Measurements from ENCODE around the gene MDM2. TPM values are rescaled to one million over a fixed set of nuclear protein-coding genes. Genes with fewer than 3 reads are reported as not detected.

Gene MDM2
- total and polyA plus RNA-seq, 10 of the 15 experiments (the other 5 are each of a cell fraction or from before 2014, with no cell fraction given): 48.2 to 174 (median 85.0) TPM

DNA sequence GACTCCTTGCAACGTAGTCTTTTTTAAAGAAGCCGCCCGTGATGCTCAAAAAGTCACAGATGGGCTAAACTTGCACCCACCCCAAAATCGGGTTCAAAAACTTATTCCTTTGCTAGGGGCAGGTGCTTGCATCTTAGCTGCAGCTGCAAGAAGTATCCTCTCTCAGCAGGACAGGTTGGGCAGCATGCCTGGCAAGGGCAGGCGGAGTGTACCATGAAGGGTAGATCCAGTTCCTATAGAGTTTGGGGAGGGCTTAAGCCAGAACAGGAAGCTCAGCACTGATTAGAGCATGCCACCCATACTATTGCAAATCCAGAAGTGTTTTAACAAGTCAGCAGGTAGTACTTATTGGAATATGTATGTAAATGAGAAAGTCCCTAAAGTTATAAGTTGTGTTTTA, 76.3 kb downstream of the MDM2 start (continued):
- TF ChIP-seq, protein P1, sequence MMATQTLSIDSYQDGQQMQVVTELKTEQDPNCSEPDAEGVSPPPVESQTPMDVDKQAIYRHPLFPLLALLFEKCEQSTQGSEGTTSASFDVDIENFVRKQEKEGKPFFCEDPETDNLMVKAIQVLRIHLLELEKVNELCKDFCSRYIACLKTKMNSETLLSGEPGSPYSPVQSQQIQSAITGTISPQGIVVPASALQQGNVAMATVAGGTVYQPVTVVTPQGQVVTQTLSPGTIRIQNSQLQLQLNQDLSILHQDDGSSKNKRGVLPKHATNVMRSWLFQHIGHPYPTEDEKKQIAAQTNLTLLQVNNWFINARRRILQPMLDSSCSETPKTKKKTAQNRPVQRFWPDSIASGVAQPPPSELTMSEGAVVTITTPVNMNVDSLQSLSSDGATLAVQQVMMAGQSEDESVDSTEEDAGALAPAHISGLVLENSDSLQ (IDR thresholded peaks at IDR 0.05): no peak

DNA sequence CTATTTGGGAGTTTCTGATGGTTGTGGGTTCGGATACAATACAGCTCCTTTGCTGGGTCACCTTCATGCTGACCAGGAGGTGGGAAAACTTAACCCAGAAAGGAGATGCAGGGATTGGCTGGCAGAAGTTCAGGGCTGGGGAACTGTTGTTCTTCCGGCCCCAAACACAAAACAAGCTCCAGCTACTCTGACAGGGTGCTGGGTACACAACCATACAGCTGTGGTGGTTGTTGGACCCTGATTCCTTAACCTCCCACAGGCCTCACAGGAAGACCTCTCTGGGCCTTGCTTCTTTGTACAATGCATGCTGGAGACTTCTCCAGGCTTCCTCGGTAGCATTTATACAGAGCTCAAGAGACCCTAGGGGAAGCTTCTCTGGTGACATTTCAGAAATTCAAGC, 77.4 kb downstream of the MDM2 start:
- SMC1A ChIA-PET (ENCODE audit: uncharacterized antibody, unreplicated experiment): no interaction called here
- CTCF ChIA-PET: interaction anchor here (1.3 kb wide), 1 partner anchor 568 kb away, joined by 3 read pairs; no protein-coding TSS in a partner anchor
- WGBS (ENCODE audit: insufficient coverage, insufficient replicate concordance, low lambda C conversion rate, missing lambda C conversion rate): 26% methylated on average over 3 of the region's 3 CpGs
- ATAC-seq (no peak), FAIRE-seq (no peak), DNase-seq (ENCODE audit: low read depth, low spot score) (no peak)
- no peaks in the 10 kb centered on the region for H3K79me2 ChIP-seq (ENCODE audit: control insufficient read depth, insufficient read depth, low read length)
- H3K4me3 ChIP-seq: no peak overlapping the region
- RAD21 ChIA-PET (ENCODE audit: unreplicated experiment): no interaction called here
- H4K20me1 ChIP-seq (ENCODE audit: control insufficient read depth, insufficient read depth): no peaks in the 10 kb centered on the region
- TF ChIP-seq YY1 (IDR thresholded peaks at IDR 0.05; ENCODE audit: low read depth, low read length): no peak
- TF ChIP-seq, protein P1 (IDR thresholded peaks at IDR 0.05): no peak
- no peak for TF ChIP-seq RFX5 (IDR thresholded peaks at IDR 0.05; ENCODE audit: low read depth, low read length)
- no peak for TF ChIP-seq TBL1XR1 (IDR thresholded peaks at IDR 0.05; ENCODE audit: low read depth, low read length)
- TF ChIP-seq RAD21 (IDR thresholded peaks at IDR 0.05; ENCODE audit: insufficient read depth, low read depth, low read length): no peak
- no peak for TF ChIP-seq BHLHE40 (IDR thresholded peaks at IDR 0.05; ENCODE audit: borderline replicate concordance in 1 of 2, low read depth in 2 of 2, low read length in 1 of 2)
- TF ChIP-seq SIN3A (IDR thresholded peaks at IDR 0.05; ENCODE audit: low read depth, low read length): no peak
- TF ChIP-seq CBX3 (IDR thresholded peaks at IDR 0.05; ENCODE audit: borderline replicate concordance, low read depth): no peak
- no peak for TF ChIP-seq SUPT20H (IDR thresholded peaks at IDR 0.05; ENCODE audit: borderline replicate concordance, control insufficient read depth, low read depth, low read length)
- no peaks in the 10 kb centered on the region for H3K9me3 ChIP-seq (replicated peaks; ENCODE audit: control insufficient read depth, insufficient read depth, low read length)
- POLR2A ChIA-PET: no interaction called here
- in situ Hi-C loops (cut with MboI) (no loop called here), intact Hi-C loops (cut with micrococcal nuclease; ENCODE audit: unreplicated experiment) (no loop called here)
- BruUV-seq (replicated peaks): no TSS peak
- H3K9ac ChIP-seq (ENCODE audit: control insufficient read depth, insufficient read depth, low read length): no peak overlapping the region
- no peaks in the 10 kb centered on the region for H3K36me3 ChIP-seq (ENCODE audit: control insufficient read depth in 2 of 2, insufficient read depth in 2 of 2, low read length in 1 of 2)
- H3K4me2 ChIP-seq (ENCODE audit: control insufficient read depth, insufficient read depth): no peak overlapping the region
- no peaks in the 10 kb centered on the region for H3K27me3 ChIP-seq (replicated peaks in 1 of 2; ENCODE audit: control insufficient read depth in 2 of 2, insufficient read depth in 2 of 2, low read length in 1 of 2)
- H3K27ac ChIP-seq (ENCODE audit: control insufficient read depth, insufficient read depth): no peak overlapping the region
- no peaks in the 10 kb centered on the region for H3K4me1 ChIP-seq (ENCODE audit: control insufficient read depth, insufficient read depth, low read length)
- H2AFZ ChIP-seq (ENCODE audit: control insufficient read depth, low read depth, low read length): no peak overlapping the region

All from GM12878 (cell line).